Liver (tissue), 3 donors: ENCODE data around the gene PTCD3.

Source experiments
- ATF3 ChIP-seq: IDR thresholded peaks from 2 replicates; pipeline ENCODE4 v1.6.1; 2016; ENCODE audit warnings: antibody characterized with exemption
- EGR1 ChIP-seq, 2 donors: IDR thresholded peaks; 2 replicates each; pipeline ENCODE4 v1.6.1; 2016 to 2018; ENCODE audit warnings: antibody characterized with exemption in 2 of 2, low read depth in 2 of 2
- FOXA1 ChIP-seq: IDR thresholded peaks from 2 replicates; pipeline ENCODE4 v1.6.1; 2016; ENCODE audit warnings: antibody characterized with exemption
- GABPA ChIP-seq, 2 donors: IDR thresholded peaks in 1 of 2; conservative IDR thresholded peaks in 1 of 2; 2 replicates each; pipeline ENCODE4 v1.6.1; 2016; ENCODE audit warnings: antibody characterized with exemption in 2 of 2, mild to moderate bottlenecking in 1 of 2, moderate library complexity in 1 of 2
- JUND ChIP-seq, 2 donors: IDR thresholded peaks; 2 replicates each; pipeline ENCODE4 v1.6.1; 2016; ENCODE audit warnings: antibody characterized with exemption in 2 of 2
- MAX ChIP-seq: IDR thresholded peaks from 2 replicates; pipeline ENCODE4 v1.6.1; 2016; ENCODE audit warnings: antibody characterized with exemption
- NR2F2 ChIP-seq: IDR thresholded peaks from 2 replicates; pipeline ENCODE4 v1.6.1; 2016; ENCODE audit warnings: antibody characterized with exemption
- RAD21 ChIP-seq, 2 donors: IDR thresholded peaks; 2 replicates each; pipeline ENCODE4 v1.6.1; 2016; ENCODE audit warnings: antibody characterized with exemption in 2 of 2, mild to moderate bottlenecking in 2 of 2
- REST ChIP-seq: IDR thresholded peaks from 2 replicates; pipeline ENCODE4 v1.6.1; 2016; ENCODE audit warnings: antibody characterized with exemption, mild to moderate bottlenecking
- RXRA ChIP-seq, 2 donors: IDR thresholded peaks; 2 replicates each; pipeline ENCODE4 v1.6.1; 2017 to 2018; ENCODE audit warnings: antibody characterized with exemption in 2 of 2, mild to moderate bottlenecking in 1 of 2
- TAF1 ChIP-seq: conservative IDR thresholded peaks from 2 replicates; pipeline ENCODE4 v1.6.1; 2016; ENCODE audit warnings: antibody characterized with exemption, mild to moderate bottlenecking
- YY1 ChIP-seq: IDR thresholded peaks from 2 replicates; pipeline ENCODE4 v1.6.1; 2016; ENCODE audit warnings: antibody characterized with exemption, mild to moderate bottlenecking
- TF ChIP-seq, protein P1 (sequence below): fragments of 150-350 bp; IDR thresholded peaks from 2 replicates; pipeline ENCODE4 v1.5.1; 2017; ENCODE audit warnings: improper control_type of control experiment, low read depth, low read length; ENCODE audit not compliant: missing input control
- TF ChIP-seq, protein P2 (sequence below): IDR thresholded peaks from 2 replicates; pipeline ENCODE4 v1.6.1; 2016; ENCODE audit warnings: antibody characterized with exemption
- donor health status: healthy.
- donor health status: healthy.

DNA sequence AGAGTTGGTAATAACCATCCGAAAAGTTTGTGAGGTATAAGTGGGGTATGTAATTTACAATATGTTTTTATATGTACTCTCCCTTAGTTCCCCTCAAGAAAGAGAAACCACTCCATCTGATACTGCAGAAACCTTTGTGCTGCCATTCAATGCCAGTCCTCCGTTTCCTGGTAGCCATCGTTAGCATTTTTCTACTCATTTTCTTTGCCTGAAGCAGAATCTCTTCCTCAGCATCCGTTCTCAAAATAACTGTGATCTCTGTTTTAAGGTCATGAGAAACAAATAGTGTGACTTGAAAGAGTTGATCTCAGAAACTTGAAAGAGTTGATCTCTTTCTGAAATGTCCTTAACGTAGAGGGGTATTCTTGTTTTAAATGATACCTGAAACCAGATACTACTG, 996 bp downstream of the PTCD3 start:
- TF ChIP-seq, protein P1, sequence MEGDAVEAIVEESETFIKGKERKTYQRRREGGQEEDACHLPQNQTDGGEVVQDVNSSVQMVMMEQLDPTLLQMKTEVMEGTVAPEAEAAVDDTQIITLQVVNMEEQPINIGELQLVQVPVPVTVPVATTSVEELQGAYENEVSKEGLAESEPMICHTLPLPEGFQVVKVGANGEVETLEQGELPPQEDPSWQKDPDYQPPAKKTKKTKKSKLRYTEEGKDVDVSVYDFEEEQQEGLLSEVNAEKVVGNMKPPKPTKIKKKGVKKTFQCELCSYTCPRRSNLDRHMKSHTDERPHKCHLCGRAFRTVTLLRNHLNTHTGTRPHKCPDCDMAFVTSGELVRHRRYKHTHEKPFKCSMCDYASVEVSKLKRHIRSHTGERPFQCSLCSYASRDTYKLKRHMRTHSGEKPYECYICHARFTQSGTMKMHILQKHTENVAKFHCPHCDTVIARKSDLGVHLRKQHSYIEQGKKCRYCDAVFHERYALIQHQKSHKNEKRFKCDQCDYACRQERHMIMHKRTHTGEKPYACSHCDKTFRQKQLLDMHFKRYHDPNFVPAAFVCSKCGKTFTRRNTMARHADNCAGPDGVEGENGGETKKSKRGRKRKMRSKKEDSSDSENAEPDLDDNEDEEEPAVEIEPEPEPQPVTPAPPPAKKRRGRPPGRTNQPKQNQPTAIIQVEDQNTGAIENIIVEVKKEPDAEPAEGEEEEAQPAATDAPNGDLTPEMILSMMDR: no peak
- TF ChIP-seq GABPA (IDR thresholded peaks at IDR 0.05 in 1 of 2, conservative IDR thresholded peaks at IDR 0.05 in 1 of 2): no peak
- TF ChIP-seq FOXA1: no peak
- no peak for TF ChIP-seq REST
- no peak for TF ChIP-seq TAF1
- TF ChIP-seq EGR1 (IDR thresholded peaks at IDR 0.05; ENCODE audit: low read depth in 2 of 2): no peak
- TF ChIP-seq MAX: no peak
- TF ChIP-seq RAD21 (IDR thresholded peaks at IDR 0.05): no peak
- no peak for TF ChIP-seq NR2F2
- TF ChIP-seq RXRA (IDR thresholded peaks at IDR 0.05): no peak
- TF ChIP-seq YY1: no peak
- no peak for TF ChIP-seq ATF3
- TF ChIP-seq JUND (IDR thresholded peaks at IDR 0.05): no peak
- TF ChIP-seq, protein P2, sequence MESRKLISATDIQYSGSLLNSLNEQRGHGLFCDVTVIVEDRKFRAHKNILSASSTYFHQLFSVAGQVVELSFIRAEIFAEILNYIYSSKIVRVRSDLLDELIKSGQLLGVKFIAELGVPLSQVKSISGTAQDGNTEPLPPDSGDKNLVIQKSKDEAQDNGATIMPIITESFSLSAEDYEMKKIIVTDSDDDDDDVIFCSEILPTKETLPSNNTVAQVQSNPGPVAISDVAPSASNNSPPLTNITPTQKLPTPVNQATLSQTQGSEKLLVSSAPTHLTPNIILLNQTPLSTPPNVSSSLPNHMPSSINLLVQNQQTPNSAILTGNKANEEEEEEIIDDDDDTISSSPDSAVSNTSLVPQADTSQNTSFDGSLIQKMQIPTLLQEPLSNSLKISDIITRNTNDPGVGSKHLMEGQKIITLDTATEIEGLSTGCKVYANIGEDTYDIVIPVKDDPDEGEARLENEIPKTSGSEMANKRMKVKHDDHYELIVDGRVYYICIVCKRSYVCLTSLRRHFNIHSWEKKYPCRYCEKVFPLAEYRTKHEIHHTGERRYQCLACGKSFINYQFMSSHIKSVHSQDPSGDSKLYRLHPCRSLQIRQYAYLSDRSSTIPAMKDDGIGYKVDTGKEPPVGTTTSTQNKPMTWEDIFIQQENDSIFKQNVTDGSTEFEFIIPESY: no peak
